ENCODE results near the gene TMEM117. TPM values are rescaled to one million over a fixed set of nuclear protein-coding genes. Genes with fewer than 3 reads are reported as not detected.

TMEM117 gene
- total and polyA plus RNA-seq, 8 donors: 1.9 to 52.5 (median 8.0) TPM

- TF ChIP-seq EP300 (IDR thresholded peaks at IDR 0.05) (no peak), POLR2AphosphoS5 (IDR thresholded peaks at IDR 0.05) (no peak), POLR2A (IDR thresholded peaks at IDR 0.05) (no peak), CTCF (IDR thresholded peaks at IDR 0.05) (no peak)
- H3K9me3 ChIP-seq: peaks cover 0 to 19% (median 10%) of the 10 kb centered on the region in 4 donors
- no peak overlapping the region for H3K27ac ChIP-seq
- DNase-seq: peak in 1 of 2 donors; percentile 8
- no peaks in the 10 kb centered on the region for H3K27me3 ChIP-seq
- WGBS, 5 donors: 87 to 95% (median 89%) methylated on average over 4 of the region's 4 CpGs
- no peak overlapping the region for H3K4me3 ChIP-seq
- H3K36me3 ChIP-seq: peaks cover 0 to 5% (median 2%) of the 10 kb centered on the region in 4 donors
- intact Hi-C loops (cut with DNase I; ENCODE audit: low total_unique reads): no loop called here
- no peaks in the 10 kb centered on the region for H3K4me1 ChIP-seq
Measured at GRCh38 chr12:44296624-44297197, 460.8 kb downstream of the TMEM117 start.

- 78 to 84% (median 83%) methylated on average over 3 of the region's 3 CpGs for WGBS, 5 donors
- Histone ChIP-seq H3K27ac (no peak overlapping the region), H3K9me3 (peaks cover 0 to 22% (median 13%) of the 10 kb centered on the region in 4 donors), H3K36me3 (peaks cover 0 to 18% (median 7%) of the 10 kb centered on the region in 4 donors), H3K27me3 (no peaks in the 10 kb centered on the region), H3K4me3 (no peak overlapping the region), H3K4me1 (no peaks in the 10 kb centered on the region)
- no peak for TF ChIP-seq EP300 (IDR thresholded peaks at IDR 0.05)
- no peak for TF ChIP-seq POLR2AphosphoS5 (IDR thresholded peaks at IDR 0.05)
- TF ChIP-seq CTCF (IDR thresholded peaks at IDR 0.05): no peak
- no peak for TF ChIP-seq POLR2A (IDR thresholded peaks at IDR 0.05)
- intact Hi-C loops (cut with DNase I; ENCODE audit: low total_unique reads): no loop called here
- DNase-seq: no peak
Measured at GRCh38 chr12:44299524-44299923, 463.6 kb downstream of the TMEM117 start.

- 70 to 86% (median 75%) methylated on average over 7 of the region's 7 CpGs for WGBS, 5 donors
Measured at GRCh38 chr12:44307506-44308168, 471.8 kb downstream of the TMEM117 start.

DNA sequence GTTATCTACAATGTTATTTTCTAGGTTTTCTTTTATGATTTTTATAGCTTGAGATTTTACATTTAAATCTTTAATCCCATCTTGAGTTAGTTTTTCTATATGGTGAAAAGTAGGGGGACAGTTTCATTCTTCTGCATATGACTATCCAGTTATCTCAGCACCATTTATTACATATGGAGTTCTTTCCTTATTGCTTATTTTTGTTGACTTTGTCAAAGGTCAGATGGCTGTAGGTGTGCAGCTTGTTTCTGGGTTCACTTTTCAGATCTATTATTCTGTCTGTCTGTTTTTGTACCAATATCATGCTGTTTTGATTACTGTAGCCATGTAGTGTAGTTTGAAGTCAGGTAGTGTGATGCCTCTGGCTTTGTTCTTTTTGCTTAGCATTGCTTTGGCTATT is 477.3 kb downstream of the TMEM117 start:
- Histone ChIP-seq H3K27me3 (no peaks in the 10 kb centered on the region), H3K27ac (no peak overlapping the region), H3K36me3 (no peaks in the 10 kb centered on the region), H3K4me1 (no peaks in the 10 kb centered on the region), H3K4me3 (no peak overlapping the region), H3K9me3 (peaks cover 0 to 10% (median 0%) of the 10 kb centered on the region in 4 donors)
- intact Hi-C loops (cut with DNase I; ENCODE audit: low total_unique reads): no loop called here
- no peak for TF ChIP-seq POLR2A (IDR thresholded peaks at IDR 0.05)
- TF ChIP-seq CTCF (IDR thresholded peaks at IDR 0.05): no peak
- TF ChIP-seq EP300 (IDR thresholded peaks at IDR 0.05): no peak
- no peak for TF ChIP-seq POLR2AphosphoS5 (IDR thresholded peaks at IDR 0.05)
- DNase-seq: no peak

More at GRCh38 chr12:44307506-44308168, 471.8 kb downstream of the TMEM117 start:
- DNase-seq: peak in 1 of 2 donors; percentile 4
- no peak overlapping the region for H3K4me3 ChIP-seq
- no peak for TF ChIP-seq POLR2A (IDR thresholded peaks at IDR 0.05)
- TF ChIP-seq CTCF (IDR thresholded peaks at IDR 0.05): no peak
- no peak for TF ChIP-seq POLR2AphosphoS5 (IDR thresholded peaks at IDR 0.05)
- no peak for TF ChIP-seq EP300 (IDR thresholded peaks at IDR 0.05)
- peaks cover 0 to 12% (median 0%) of the 10 kb centered on the region in 4 donors for H3K36me3 ChIP-seq
- no peak overlapping the region for H3K27ac ChIP-seq
- H3K4me1 ChIP-seq: no peaks in the 10 kb centered on the region
- no peaks in the 10 kb centered on the region for H3K27me3 ChIP-seq
- H3K9me3 ChIP-seq: peaks cover 0 to 14% (median 9%) of the 10 kb centered on the region in 4 donors
- intact Hi-C loops (cut with DNase I; ENCODE audit: low total_unique reads): no loop called here

Measured in stomach (tissue), 9 donors.